WI38 (cell line): ENCODE data around the gene ASTN1.

Experiments used
- H3K4me3 ChIP-seq: 2 replicates; pipeline ENCODE4 v1.5.1; 2011; ENCODE audit warnings: low read depth, mild to moderate bottlenecking, control low read depth, low read length
- TF ChIP-seq, protein P1 (sequence below): IDR thresholded peaks from 2 replicates; pipeline ENCODE4 v1.5.1; 2012; ENCODE audit warnings: low read depth, mild to moderate bottlenecking, control low read depth, low read length

Gene ASTN1

DNA sequence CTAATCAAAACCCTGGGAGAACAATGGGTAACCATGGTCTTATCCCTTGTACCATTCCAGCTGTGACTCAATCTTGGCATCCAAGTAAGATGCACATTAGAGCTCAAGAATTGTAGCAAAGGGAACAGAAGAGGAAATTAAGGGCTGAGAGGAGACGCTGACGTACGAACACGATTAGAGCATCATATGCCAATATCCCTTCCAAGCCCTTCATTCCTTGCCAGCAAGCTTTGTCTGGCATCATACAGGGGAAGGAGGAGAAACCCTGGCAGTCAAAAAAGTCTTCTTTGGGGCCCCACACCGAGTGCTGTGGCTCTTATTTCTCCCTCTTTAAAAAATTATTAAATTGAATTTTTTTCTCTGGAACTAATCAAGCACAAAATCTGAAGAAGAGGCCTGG, 120.9 kb downstream of the ASTN1 start:
- TF ChIP-seq, protein P1, sequence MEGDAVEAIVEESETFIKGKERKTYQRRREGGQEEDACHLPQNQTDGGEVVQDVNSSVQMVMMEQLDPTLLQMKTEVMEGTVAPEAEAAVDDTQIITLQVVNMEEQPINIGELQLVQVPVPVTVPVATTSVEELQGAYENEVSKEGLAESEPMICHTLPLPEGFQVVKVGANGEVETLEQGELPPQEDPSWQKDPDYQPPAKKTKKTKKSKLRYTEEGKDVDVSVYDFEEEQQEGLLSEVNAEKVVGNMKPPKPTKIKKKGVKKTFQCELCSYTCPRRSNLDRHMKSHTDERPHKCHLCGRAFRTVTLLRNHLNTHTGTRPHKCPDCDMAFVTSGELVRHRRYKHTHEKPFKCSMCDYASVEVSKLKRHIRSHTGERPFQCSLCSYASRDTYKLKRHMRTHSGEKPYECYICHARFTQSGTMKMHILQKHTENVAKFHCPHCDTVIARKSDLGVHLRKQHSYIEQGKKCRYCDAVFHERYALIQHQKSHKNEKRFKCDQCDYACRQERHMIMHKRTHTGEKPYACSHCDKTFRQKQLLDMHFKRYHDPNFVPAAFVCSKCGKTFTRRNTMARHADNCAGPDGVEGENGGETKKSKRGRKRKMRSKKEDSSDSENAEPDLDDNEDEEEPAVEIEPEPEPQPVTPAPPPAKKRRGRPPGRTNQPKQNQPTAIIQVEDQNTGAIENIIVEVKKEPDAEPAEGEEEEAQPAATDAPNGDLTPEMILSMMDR = no peak

DNA sequence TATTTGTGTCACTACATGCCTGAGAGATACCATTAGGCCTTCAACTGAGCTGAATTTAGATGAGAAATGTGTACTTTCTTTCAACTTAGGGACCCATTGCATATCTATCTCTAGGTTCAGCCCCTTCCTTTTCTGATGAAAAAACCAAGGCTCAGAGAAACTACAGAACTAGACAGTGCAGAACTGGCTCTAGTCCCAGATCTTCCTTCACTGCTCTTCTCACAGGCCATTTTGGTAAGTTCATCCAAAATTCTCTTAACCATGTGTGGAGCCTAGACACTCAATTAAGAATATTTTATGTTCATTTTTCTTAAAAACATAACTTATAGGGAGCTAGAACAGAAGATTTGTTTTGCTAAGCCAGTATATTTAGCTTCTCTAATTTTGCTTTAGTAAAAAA, 128.9 kb downstream of the ASTN1 start:
- H3K4me3 ChIP-seq = no peak overlapping the region
- TF ChIP-seq, protein P1 = no peak

More for the DNA sequence above, 120.9 kb downstream of the ASTN1 start:
- no peak overlapping the region for H3K4me3 ChIP-seq

DNA sequence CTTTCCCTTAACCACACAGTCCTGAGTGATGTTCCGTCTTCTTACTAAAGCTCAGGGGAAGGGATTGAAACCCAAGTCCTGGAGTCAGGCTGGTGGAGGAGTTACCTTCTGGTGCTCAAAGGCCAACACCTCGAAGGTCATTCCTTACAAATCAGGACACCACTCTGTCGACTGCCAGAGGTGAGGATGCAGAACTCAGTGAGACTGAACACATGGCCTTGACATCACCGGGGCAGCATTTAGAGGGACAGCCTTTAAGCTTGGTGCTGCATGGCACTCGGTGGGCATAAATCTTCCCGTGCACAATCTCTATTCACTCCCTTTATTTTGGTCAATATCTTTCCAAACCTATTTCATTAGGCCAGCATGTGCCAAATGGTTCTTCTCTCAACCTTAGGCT, 130.9 kb downstream of the ASTN1 start:
- TF ChIP-seq, protein P1 = no peak
- no peak overlapping the region for H3K4me3 ChIP-seq

DNA sequence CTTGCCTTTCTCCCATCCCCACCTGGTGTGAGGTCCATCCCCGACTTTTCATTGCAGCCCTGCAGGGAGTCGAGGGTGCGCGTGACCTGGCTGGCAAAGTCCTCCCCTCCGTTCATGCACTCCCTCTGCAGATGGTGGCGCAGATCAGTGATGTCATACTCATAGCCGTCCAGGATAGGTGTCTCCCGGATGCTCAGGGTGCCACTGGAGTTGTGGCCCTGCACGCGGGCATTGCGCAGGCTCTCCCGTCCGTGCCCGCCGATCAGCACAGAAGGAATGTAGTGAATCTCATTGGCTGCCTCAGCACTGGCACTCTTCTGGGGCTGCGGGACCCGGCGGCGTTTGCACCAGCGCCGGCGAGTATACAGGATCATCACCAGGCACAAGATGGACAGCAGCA, 132.1 kb downstream of the ASTN1 start:
- H3K4me3 ChIP-seq = no peak overlapping the region
- TF ChIP-seq, protein P1 = no peak

DNA sequence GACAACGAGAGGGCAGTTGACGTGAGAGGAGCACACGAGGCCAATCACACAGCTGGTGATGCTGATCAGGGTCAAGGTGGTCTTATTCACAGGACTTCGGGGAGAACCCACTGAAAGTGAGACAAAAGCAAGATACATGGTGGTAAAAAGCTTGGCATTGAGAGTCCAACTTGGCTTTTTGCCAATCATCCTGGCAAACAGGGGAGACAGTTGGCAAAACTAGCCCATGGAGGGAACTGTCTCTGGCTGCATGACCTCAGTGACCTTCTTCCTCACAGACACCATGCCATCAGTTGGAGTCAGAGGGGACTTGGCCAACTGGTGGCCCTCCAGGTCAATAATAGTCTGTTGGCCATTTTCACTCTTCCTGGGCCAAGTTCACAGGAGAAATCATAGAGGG, 139.9 kb downstream of the ASTN1 start:
- TF ChIP-seq, protein P1 = no peak
- no peak overlapping the region for H3K4me3 ChIP-seq

DNA sequence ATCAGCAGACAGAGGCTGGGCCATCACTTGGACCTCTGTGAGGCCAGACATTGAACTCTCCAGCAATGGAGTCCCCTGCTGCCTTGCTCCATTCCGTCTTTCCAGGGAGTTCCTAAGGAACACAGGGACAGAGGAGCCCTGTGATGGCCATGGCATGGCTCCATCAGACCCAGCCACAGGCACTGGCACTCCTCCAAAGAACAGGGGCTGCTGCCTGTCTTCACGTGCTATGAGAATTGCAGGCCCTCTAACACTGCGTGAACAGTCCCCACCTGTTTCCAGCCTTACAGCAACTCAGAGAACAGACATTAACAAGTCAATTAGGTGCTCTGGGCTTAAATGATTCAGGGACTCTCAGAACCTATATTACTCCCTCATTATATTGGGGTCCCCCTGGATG, 140.8 kb downstream of the ASTN1 start:
- no peak overlapping the region for H3K4me3 ChIP-seq
- TF ChIP-seq, protein P1 = no peak

DNA sequence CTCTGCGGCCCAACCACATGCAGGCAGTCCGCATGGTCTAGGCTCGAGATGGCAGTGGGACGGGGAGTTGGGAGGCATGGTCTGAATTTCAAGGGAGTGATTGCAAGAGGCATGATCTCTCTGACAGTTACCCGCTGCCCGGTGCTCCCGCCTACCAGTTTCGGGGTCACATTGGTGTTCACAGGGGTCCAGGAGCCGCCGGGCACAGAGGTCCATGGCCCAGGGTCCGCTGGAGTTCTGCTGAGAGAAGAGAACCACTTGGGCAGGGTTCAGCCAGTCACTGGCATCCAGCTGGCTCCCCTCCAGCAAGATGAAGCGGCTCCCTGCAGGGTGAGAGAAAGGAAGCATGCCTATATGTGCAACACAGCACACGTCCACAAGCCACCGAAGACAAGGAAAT, 141.3 kb downstream of the ASTN1 start:
- TF ChIP-seq, protein P1 = no peak
- H3K4me3 ChIP-seq = no peak overlapping the region
